Liver (tissue), 3 donors: ENCODE data around the gene VAV3.

Experiments used
- ATF3 ChIP-seq: IDR thresholded peaks from 2 replicates; pipeline ENCODE4 v1.6.1; 2016; ENCODE audit warnings: antibody characterized with exemption
- CTCF ChIP-seq: fragments of 150-350 bp; IDR thresholded peaks from 2 replicates; pipeline ENCODE4 v1.5.1; 2017; ENCODE audit warnings: improper control_type of control experiment, low read depth, low read length; ENCODE audit not compliant: missing input control
- FOXA1 ChIP-seq: IDR thresholded peaks from 2 replicates; pipeline ENCODE4 v1.6.1; 2016; ENCODE audit warnings: antibody characterized with exemption
- JUND ChIP-seq, 2 donors: IDR thresholded peaks; 2 replicates each; pipeline ENCODE4 v1.6.1; 2016; ENCODE audit warnings: antibody characterized with exemption in 2 of 2
- MAX ChIP-seq: IDR thresholded peaks from 2 replicates; pipeline ENCODE4 v1.6.1; 2016; ENCODE audit warnings: antibody characterized with exemption
- RAD21 ChIP-seq, 2 donors: IDR thresholded peaks; 2 replicates each; pipeline ENCODE4 v1.6.1; 2016; ENCODE audit warnings: antibody characterized with exemption in 2 of 2, mild to moderate bottlenecking in 2 of 2
- YY1 ChIP-seq: IDR thresholded peaks from 2 replicates; pipeline ENCODE4 v1.6.1; 2016; ENCODE audit warnings: antibody characterized with exemption, mild to moderate bottlenecking
- donor health status: healthy.
- donor health status: healthy.

GRCh38 chr1:107702946-107703571 is 261.9 kb downstream of the VAV3 start:
- no peak for TF ChIP-seq RAD21 (IDR thresholded peaks at IDR 0.05)
- no peak for TF ChIP-seq JUND (IDR thresholded peaks at IDR 0.05)
- TF ChIP-seq MAX, result no peak
- TF ChIP-seq CTCF, result no peak
- no peak for TF ChIP-seq FOXA1
- no peak for TF ChIP-seq ATF3
- TF ChIP-seq YY1, result no peak
